ENCODE measurements around the gene ETDC. TPM values are rescaled to one million over a fixed set of nuclear protein-coding genes. Genes with fewer than 3 reads are reported as not detected.
"Not testable (repeated sequence)": the region's sequence is repeated elsewhere in the genome, so short reads cannot be mapped to it uniquely, and the experiment has no call there.

Gene ETDC
- total RNA-seq, result not detected
- long read RNA-seq, result 0 reads

GRCh38 chrX:135309430-135309923, at the start of gene ETDC:
Gene ETDC (plus strand): TSS chrX:135309480. CDS start chrX:135309480, 0 bp downstream.
- H3K27ac ChIP-seq, result no peak within 1 kb of the TSS
- H3K4me1 ChIP-seq, result no peaks in the 10 kb centered on the region
- ATAC-seq, result no peak
- no peaks in the 10 kb centered on the region for H3K36me3 ChIP-seq
- DNase-seq, result no peak
- H3K9me3 ChIP-seq, result peaks cover 0 to 9% (median 0%) of the 10 kb centered on the region in 4 donors
- no peak for TF ChIP-seq POLR2A (IDR thresholded peaks at IDR 0.05)
- TF ChIP-seq CTCF (IDR thresholded peaks at IDR 0.05), result no peak
- no peak within 1 kb of the TSS for H3K4me3 ChIP-seq
- intact Hi-C loops (cut with DNase I), result no loop called here
- no peaks in the 10 kb centered on the region for H3K27me3 ChIP-seq
- WGBS (ENCODE audit: insufficient coverage, low coverage, low lambda C conversion rate, missing lambda C conversion rate), result 50% methylated on average over 1 of the region's 1 CpG

GRCh38 chrX:135260976-135261375, 48.3 kb upstream of the ETDC start:
- H3K36me3 ChIP-seq; H3K27ac ChIP-seq; H3K4me3 ChIP-seq; H3K4me1 ChIP-seq; ATAC-seq; H3K9me3 ChIP-seq; H3K27me3 ChIP-seq; intact Hi-C loops (cut with DNase I); DNase-seq: not testable (repeated sequence)
- WGBS (ENCODE audit: insufficient coverage, low coverage, low lambda C conversion rate, missing lambda C conversion rate), result 79% methylated on average over 2 of the region's 2 CpGs

GRCh38 chrX:135263376-135263775, 45.9 kb upstream of the ETDC start:
- H3K9me3 ChIP-seq; H3K4me3 ChIP-seq; ATAC-seq; intact Hi-C loops (cut with DNase I); H3K27me3 ChIP-seq; H3K36me3 ChIP-seq; H3K27ac ChIP-seq; DNase-seq; H3K4me1 ChIP-seq: not testable (repeated sequence)
- whole genome bisulfite sequencing (ENCODE audit: insufficient coverage, low coverage, low lambda C conversion rate, missing lambda C conversion rate), result 67% methylated on average over 6 of the region's 8 CpGs

GRCh38 chrX:135264206-135264605, 45.1 kb upstream of the ETDC start:
- no peaks in the 10 kb centered on the region for H3K36me3 ChIP-seq
- H3K27me3 ChIP-seq, result no peaks in the 10 kb centered on the region
- H3K9me3 ChIP-seq, result no peaks in the 10 kb centered on the region
- no peak for DNase-seq
- no peak overlapping the region for H3K4me3 ChIP-seq
- 56% methylated on average over 4 of the region's 4 CpGs for WGBS (ENCODE audit: insufficient coverage, low coverage, low lambda C conversion rate, missing lambda C conversion rate)
- TF ChIP-seq POLR2A (IDR thresholded peaks at IDR 0.05) (no peak), CTCF (IDR thresholded peaks at IDR 0.05) (no peak)
- intact Hi-C loops (cut with DNase I), result no loop called here
- ATAC-seq, result no peak
- no peak overlapping the region for H3K27ac ChIP-seq
- H3K4me1 ChIP-seq, result no peaks in the 10 kb centered on the region

- Histone ChIP-seq H3K4me1 (no peaks in the 10 kb centered on the region), H3K4me3 (no peak overlapping the region), H3K9me3 (peaks cover 0 to 2% (median 0%) of the 10 kb centered on the region in 4 donors), H3K36me3 (no peaks in the 10 kb centered on the region), H3K27ac (no peak overlapping the region), H3K27me3 (no peaks in the 10 kb centered on the region)
- WGBS (ENCODE audit: insufficient coverage, low coverage, low lambda C conversion rate, missing lambda C conversion rate), result 52% methylated on average over 5 of the region's 5 CpGs
- intact Hi-C loops (cut with DNase I), result no loop called here
- no peak for TF ChIP-seq CTCF (IDR thresholded peaks at IDR 0.05)
- no peak for TF ChIP-seq POLR2A (IDR thresholded peaks at IDR 0.05)
- ATAC-seq (no peak), DNase-seq (no peak)
Measured at GRCh38 chrX:135273162-135273561, 36.1 kb upstream of the ETDC start.

GRCh38 chrX:135275973-135276372, 33.3 kb upstream of the ETDC start:
- Histone ChIP-seq H3K27ac (no peak overlapping the region), H3K4me3 (no peak overlapping the region), H3K9me3 (peaks cover 0 to 8% (median 0%) of the 10 kb centered on the region in 4 donors), H3K27me3 (no peaks in the 10 kb centered on the region), H3K4me1 (no peaks in the 10 kb centered on the region), H3K36me3 (no peaks in the 10 kb centered on the region)
- no peak for DNase-seq
- ATAC-seq, result no peak
- TF ChIP-seq CTCF (IDR thresholded peaks at IDR 0.05) (no peak), POLR2A (IDR thresholded peaks at IDR 0.05) (no peak)
- intact Hi-C loops (cut with DNase I), result no loop called here

All from right lobe of liver (tissue), 6 donors.